Spleen (tissue), 11 donors: ENCODE results near the gene LRRC66. TPM values are rescaled to one million over a fixed set of nuclear protein-coding genes. Genes with fewer than 3 reads are reported as not detected.

Experiments
- DNase-seq: peaks from one replicate; pipeline ENCODE4 v3.0.0-alpha.2; 2020
- H3K27ac ChIP-seq, 8 donors: fragments of 200-600 bp; sonication (generic) in 7 of 8; 1 replicate in 4 of 8; 2 replicates in 4 of 8; pipeline versions ENCODE4 v1.5.0 to v1.8.0; 2016 to 2021; ENCODE audit warnings: inconsistent platforms in 4 of 8, mild to moderate bottlenecking in 4 of 8, moderate library complexity in 1 of 8
- H3K27me3 ChIP-seq, 7 donors: fragments of 200-600 bp; sonication (generic) in 6 of 7; replicated peaks in 1 of 7; 1 replicate in 4 of 7; 2 replicates in 3 of 7; pipeline versions ENCODE4 v1.5.0 to v1.8.0; 2016 to 2021; ENCODE audit warnings: inconsistent platforms in 3 of 7, mild to moderate bottlenecking in 1 of 7
- H3K36me3 ChIP-seq, 6 donors: fragments of 200-600 bp; sonication (generic) in 5 of 6; 1 replicate in 4 of 6; 2 replicates in 2 of 6; pipeline versions ENCODE4 v1.5.0 to v1.8.0; 2016 to 2021; ENCODE audit warnings: inconsistent platforms in 2 of 6
- H3K4me1 ChIP-seq, 6 donors: fragments of 200-600 bp; sonication (generic) in 5 of 6; 1 replicate in 3 of 6; 2 replicates in 3 of 6; pipeline versions ENCODE4 v1.5.0 to v1.8.0; 2016 to 2021; ENCODE audit warnings: inconsistent platforms in 3 of 6
- H3K4me3 ChIP-seq, 8 donors: fragments of 200-600 bp; sonication (generic) in 7 of 8; 1 replicate in 4 of 8; 2 replicates in 4 of 8; pipeline versions ENCODE4 v1.5.0 to v1.8.0; 2016 to 2021; ENCODE audit warnings: inconsistent platforms in 4 of 8, mild to moderate bottlenecking in 4 of 8, moderate library complexity in 2 of 8
- H3K9me3 ChIP-seq, 8 donors: fragments of 200-600 bp; sonication (generic) in 7 of 8; 1 replicate in 4 of 8; 2 replicates in 4 of 8; pipeline versions ENCODE4 v1.5.0 to v1.8.0; 2016 to 2021; ENCODE audit warnings: inconsistent platforms in 4 of 8
- CTCF ChIP-seq, 11 experiments: fragments of 200-600 bp in 7 of 11; fragments of 450-650 bp in 4 of 11; sonication (generic) in 4 of 11; IDR thresholded peaks in 8 of 11; conservative IDR thresholded peaks in 3 of 11; 1 replicate in 7 of 11; 2 replicates in 4 of 11; pipeline versions ENCODE4 v1.4.0 to v1.8.0; 2016 to 2021; ENCODE audit warnings: antibody characterized with exemption in 11 of 11, inconsistent platforms in 4 of 11, mild to moderate bottlenecking in 1 of 11
- POLR2A ChIP-seq, 3 donors: fragments of 450-650 bp; IDR thresholded peaks; one replicate each; pipeline ENCODE4 v1.5.1; 2017; ENCODE audit warnings: antibody characterized with exemption in 3 of 3, mild to moderate bottlenecking in 1 of 3
- POLR2AphosphoS5 ChIP-seq, 3 donors: sonication (generic); formaldehyde crosslinking; IDR thresholded peaks; one replicate each; pipeline ENCODE4 v1.5.1; 2017; ENCODE audit warnings: antibody characterized with exemption in 3 of 3
- WGBS, 5 donors: extraction: QIAGEN DNeasy Blood & Tissue Kit in 3 of 5; methylation state at CpG; one replicate each; pipeline versions ENCODE4 v1.1.5 to v1.1.7; 2013 to 2018; 5-methylcytosine and 5-hydroxymethylcytosine counted together
- intact Hi-C: fragments of 100-400 bp; cut with DNase I; formaldehyde crosslinking; loops from one replicate; pipeline ENCODE4 v1.15.0; 2023; ENCODE audit warnings: low total_unique reads
- polyA plus RNA-seq, 3 donors: library from polyadenylated mRNA; stranded (reverse); fragments of 200-250 nt; gene quantifications; one replicate each; pipeline ENCODE4 v1.2.1, GENCODE V29; 2013
- total RNA-seq, 7 donors: library from RNA; depleted of rRNA in 3 of 7; stranded (reverse); fragments of >200 nt in 3 of 7; fragmentation: NEBNext Ultra II Directional in 4 of 7; extraction: Animal tissue kit (Norgen Biotek cat#: 25700) in 4 of 7; gene quantifications; one replicate each; pipeline versions ENCODE4 v1.1.0 to v1.2.1, GENCODE V29; 2016 to 2021
- donor health status: healthy with polysubstance abuse.
- donor health status: DM: no; HTN: no; CAD: no; lungs with moderate emphysema.
- donor health status: DM: no; HTN: no; CAD: no.
- donor health status: Bipolar disorder and iron deficiency.
- donor health status: healthy.
- donor health status: DM: no; HTN: no; CAD: no.
- donor health status: DM: yes; HTN: yes; CAD: no.

The LRRC66 gene
- total and polyA plus RNA-seq, 10 donors: 0.09 to 0.56 (median 0.17) TPM; not detected in 1

GRCh38 chr4:52038103-52038912, 18.1 kb upstream of the LRRC66 start, which contains the start of gene SGCB:
Gene SGCB (minus strand): TSS chr4:52038299. CDS start chr4:52038259, 40 bp downstream.
- peak within 1 kb of the TSS; percentile 61 to 87 (median 75) for H3K4me3 ChIP-seq
- H3K9me3 ChIP-seq: no peaks in the 10 kb centered on the region
- H3K4me1 ChIP-seq: peaks cover 0 to 28% (median 13%) of the 10 kb centered on the region in 6 donors
- DNase-seq: peak; percentile 90
- H3K27me3 ChIP-seq: peaks cover 0 to 25% (median 0%) of the 10 kb centered on the region in 7 donors
- TF ChIP-seq POLR2A (IDR thresholded peaks at IDR 0.05): no peak
- peak in 2 of 3 donors; percentile 29 to 56 for TF ChIP-seq POLR2AphosphoS5 (IDR thresholded peaks at IDR 0.05)
- TF ChIP-seq CTCF (IDR thresholded peaks at IDR 0.05 in 8 of 11, conservative IDR thresholded peaks at IDR 0.05 in 3 of 11): no peak
- H3K36me3 ChIP-seq: no peaks in the 10 kb centered on the region
- peak within 1 kb of the TSS in 7 of 8 donors; percentile 53 to 79 (median 69) for H3K27ac ChIP-seq
- WGBS, 5 donors: 4 to 12% (median 9%) methylated on average over 18 to 70 of the region's 70 CpGs
- intact Hi-C loops: no loop called here

GRCh38 chr4:52037689-52038102, 17.5 kb upstream of the LRRC66 start:
- DNase-seq: no peak
- H3K27me3 ChIP-seq: peaks cover 0 to 25% (median 0%) of the 10 kb centered on the region in 7 donors
- H3K27ac ChIP-seq: peak overlapping the region in 7 of 8 donors; percentile 53 to 79 (median 69)
- no peaks in the 10 kb centered on the region for H3K36me3 ChIP-seq
- H3K4me1 ChIP-seq: peaks cover 0 to 28% (median 13%) of the 10 kb centered on the region in 6 donors
- WGBS, 5 donors: 1 to 2% (median 2%) methylated on average over 10 to 25 of the region's 25 CpGs
- H3K4me3 ChIP-seq: peak overlapping the region; percentile 61 to 87 (median 75)
- intact Hi-C loops: no loop called here
- H3K9me3 ChIP-seq: no peaks in the 10 kb centered on the region
- TF ChIP-seq POLR2AphosphoS5 (IDR thresholded peaks at IDR 0.05) (no peak), POLR2A (IDR thresholded peaks at IDR 0.05) (no peak), CTCF (IDR thresholded peaks at IDR 0.05 in 8 of 11, conservative IDR thresholded peaks at IDR 0.05 in 3 of 11) (no peak)

GRCh38 chr4:52036886-52037530, 16.8 kb upstream of the LRRC66 start:
- H3K4me1 ChIP-seq: peaks cover 0 to 28% (median 13%) of the 10 kb centered on the region in 6 donors
- H3K4me3 ChIP-seq: peak overlapping the region in 6 of 8 donors; percentile 61 to 87 (median 80)
- 61 to 77% (median 68%) methylated on average over 7 of the region's 7 CpGs for WGBS, 5 donors
- peaks cover 0 to 25% (median 0%) of the 10 kb centered on the region in 7 donors for H3K27me3 ChIP-seq
- no peaks in the 10 kb centered on the region for H3K9me3 ChIP-seq
- intact Hi-C loops: no loop called here
- no peaks in the 10 kb centered on the region for H3K36me3 ChIP-seq
- peak overlapping the region in 2 of 8 donors; percentile 58 to 79 for H3K27ac ChIP-seq
- TF ChIP-seq POLR2AphosphoS5 (IDR thresholded peaks at IDR 0.05) (no peak), CTCF (IDR thresholded peaks at IDR 0.05 in 8 of 11, conservative IDR thresholded peaks at IDR 0.05 in 3 of 11) (no peak), POLR2A (IDR thresholded peaks at IDR 0.05) (no peak)
- DNase-seq: no peak
